Right hindlimb (tissue), 1 donor: ENCODE results near the gene ALG12.

Experiments used
- DNase-seq: peaks from one replicate; pipeline ENCODE4 v3.0.0-alpha.2; 2018

The ALG12 gene

GRCh38 chr22:49886346-49887063 is 31.7 kb downstream of the ALG12 start:
- no peak for DNase-seq

DNA sequence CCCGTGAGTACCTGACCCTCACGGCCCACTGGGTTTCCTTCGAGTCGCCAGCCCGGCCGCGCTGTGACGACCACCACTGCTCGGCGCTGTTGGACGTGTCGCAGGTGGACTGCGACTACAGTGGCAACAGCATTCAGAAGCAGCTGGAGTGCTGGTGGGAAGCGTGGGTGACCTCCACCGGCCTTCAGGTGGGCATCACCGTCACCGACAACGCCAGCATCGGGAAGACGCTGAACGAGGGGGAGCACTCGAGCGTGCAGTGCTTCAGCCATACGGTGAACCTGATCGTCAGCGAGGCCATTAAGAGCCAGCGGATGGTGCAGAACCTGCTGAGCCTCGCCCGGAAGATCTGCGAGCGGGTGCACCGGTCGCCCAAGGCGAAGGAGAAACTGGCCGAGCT is 32.4 kb downstream of the ALG12 start:
- no peak for DNase-seq

DNA sequence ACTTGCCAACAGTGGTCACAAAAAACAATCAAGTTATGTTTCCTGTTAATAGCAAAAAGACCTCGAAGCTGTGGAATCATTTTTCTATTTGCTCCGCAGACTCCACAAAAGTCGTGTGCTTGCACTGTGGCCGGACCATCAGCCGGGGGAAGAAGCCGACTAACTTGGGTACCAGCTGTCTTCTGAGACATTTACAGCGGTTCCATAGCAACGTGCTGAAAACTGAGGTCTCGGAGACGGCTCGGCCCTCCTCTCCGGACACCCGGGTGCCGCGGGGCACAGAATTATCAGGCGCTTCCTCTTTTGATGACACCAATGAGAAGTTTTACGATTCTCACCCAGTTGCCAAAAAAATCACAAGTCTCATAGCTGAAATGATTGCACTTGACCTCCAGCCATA is 33.0 kb downstream of the ALG12 start:
- DNase-seq, result no peak

- no peak for DNase-seq
These were observed 33.6 kb downstream of the ALG12 start for GRCh38 chr22:49884503-49885260.

DNA sequence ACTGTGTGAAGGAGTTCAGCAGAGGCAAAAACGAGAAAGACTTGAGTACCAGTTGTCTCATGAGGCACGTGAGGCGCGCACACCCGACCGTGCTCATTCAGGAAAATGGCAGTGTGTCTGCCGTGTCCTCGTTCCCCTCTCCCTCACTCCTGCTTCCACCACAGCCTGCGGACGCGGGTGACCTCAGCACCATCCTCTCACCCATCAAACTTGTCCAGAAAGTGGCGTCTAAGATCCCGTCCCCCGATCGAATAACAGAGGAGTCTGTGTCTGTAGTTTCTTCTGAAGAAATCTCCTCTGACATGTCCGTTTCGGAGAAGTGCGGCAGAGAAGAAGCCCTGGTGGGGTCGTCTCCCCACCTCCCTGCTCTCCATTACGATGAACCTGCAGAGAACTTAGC is 34.2 kb downstream of the ALG12 start:
- no peak for DNase-seq

GRCh38 chr22:49883294-49883640 is 35.0 kb downstream of the ALG12 start:
- no peak for DNase-seq

DNA sequence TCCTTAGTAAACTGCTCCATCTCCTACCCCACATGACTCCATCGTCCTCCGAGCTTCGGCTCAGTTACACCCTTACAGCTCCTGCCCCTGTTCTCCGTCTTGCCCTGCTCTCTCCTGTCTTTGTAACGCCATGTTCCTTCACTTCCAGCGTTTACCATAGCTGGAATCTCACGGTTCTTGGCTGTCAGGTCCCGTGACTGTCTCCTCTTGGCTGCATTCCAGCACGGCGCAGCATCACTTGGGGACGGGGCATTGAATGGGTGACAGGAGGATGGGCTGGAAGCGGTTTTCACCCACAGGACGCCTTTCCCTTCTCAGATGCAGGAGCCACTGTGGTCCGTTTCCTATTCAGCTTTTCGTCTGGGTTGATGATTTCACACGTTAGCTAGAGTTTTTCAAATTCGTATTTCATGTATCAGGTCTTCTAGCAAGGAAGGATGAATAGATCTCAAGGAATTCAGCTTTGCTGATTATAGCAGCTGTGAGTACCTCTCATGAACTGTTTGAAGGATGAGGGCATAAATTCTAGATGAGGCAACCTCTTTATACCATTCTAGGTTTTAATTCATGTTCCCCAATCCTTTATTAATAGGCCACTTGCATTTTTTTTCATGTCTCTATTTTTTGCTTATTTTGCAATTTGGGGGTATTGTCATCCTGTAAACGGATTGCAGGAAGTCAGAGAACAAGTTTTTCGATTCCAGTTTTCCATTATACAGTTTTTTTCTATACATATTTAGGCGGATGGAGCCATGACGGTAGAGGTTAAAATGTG is 35.5 kb downstream of the ALG12 start:
- DNase-seq, result no peak

DNA sequence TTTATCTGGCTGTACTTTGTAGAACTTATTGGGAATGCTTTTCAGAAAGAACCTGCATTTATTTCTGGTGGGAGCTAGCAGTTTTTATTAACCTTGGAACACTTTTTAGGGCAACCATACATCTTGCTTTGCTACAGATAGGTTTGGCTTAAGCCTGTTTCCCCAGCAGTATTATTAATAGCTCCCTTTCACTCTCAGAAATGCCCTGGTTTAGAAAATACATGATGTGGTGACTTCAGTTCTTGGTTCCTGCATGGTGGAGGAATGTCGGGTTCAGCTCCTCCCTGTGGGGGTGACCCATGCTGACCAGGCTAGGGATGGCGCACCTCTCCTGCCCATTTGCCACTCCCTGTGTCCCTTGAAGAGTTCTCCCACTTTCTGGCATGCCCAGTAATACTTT is 36.4 kb downstream of the ALG12 start:
- no peak for DNase-seq

- no peak for DNase-seq
These were observed 38.0 kb downstream of the ALG12 start for GRCh38 chr22:49880281-49880680.

DNA sequence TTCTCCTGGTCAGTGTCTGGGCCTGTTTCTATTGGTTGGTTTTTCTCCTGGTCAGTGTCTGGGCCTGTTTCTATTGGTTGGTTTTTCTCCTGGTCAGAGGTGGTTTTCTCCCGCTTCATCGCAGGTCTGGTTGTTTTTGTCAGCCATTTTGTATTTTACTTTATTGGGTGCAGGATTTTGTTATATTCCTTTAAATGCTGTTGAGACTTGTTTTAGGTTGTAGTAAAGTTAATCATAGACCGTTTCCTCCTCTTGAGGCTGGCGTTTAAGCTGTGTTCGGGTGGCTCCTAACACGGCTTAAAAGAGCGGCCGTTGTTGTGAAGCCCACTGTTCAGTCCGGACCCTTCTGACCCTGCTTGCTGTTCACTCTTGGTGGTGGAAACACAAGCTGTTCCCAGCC is 38.4 kb downstream of the ALG12 start:
- DNase-seq, result no peak

DNA sequence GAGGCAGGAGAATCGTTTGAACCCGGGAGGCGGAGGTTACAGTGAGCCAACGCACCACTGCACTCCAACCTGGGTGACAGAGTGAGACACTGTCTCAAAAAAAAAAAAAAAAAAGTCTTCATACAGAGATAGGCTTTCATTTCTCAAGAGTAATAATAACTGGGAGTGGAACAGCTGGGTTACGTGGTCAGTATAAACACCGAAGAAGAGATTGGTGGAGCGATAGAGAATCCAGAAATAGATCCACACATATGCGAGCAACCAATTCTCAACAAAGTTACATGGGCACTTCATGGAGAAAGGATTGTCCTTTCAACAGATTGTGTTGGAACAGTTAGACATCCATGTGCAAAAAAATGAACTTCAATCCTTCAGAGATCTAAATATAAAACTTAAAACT is 40.0 kb downstream of the ALG12 start:
- DNase-seq, result no peak

DNA sequence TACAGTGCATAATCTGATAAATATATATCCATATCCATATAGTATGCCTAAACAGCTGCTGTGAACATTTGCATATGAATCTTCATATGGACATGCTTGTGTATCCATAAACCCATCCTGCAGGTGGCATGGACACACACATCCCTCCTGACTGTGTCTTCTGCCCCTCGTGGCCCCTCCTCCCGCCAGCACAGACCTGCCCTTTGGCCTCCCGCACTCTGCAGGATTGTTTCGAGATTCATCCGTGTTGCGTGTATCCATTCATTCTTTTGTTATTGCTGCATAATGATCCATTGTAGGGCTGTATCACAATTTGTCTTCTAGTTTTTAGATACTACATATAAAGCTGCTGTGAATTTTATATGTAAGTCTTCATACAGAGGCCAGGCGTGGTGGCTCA is 40.6 kb downstream of the ALG12 start:
- no peak for DNase-seq

DNA sequence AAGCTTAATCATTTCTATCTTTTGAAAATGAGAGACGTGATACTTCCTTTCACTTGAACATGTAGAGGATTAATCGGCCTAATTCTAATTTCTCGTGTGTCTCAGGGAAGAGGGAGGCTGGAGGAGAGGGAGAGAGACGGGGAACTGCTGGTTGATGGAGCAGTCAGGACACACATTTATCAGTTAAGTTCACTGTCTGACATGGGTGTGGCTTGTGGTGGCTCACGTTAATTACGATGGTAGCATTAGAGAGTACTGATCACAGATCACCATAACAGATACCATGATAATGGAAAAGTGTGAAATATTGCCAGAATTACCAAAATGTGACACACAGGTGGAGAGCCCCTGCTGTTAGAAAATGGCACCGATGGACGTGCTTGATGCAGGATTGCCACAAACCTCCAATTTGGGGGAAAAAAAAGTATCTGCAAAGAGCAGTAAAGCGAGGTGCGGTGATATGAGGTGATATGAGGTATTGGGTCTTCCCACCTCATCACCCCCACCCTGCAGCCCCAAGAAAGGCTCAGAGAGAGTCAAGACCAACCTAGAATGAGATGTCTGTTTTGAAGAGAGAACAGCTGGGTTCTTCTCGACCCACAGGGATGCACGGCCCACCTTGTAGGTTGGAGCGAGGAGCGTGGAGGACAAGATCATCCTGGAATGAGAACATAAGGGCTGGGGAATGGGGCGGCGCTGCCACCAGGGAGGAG is 44.9 kb downstream of the ALG12 start:
- DNase-seq, result no peak

GRCh38 chr22:49872347-49872746 is 45.9 kb downstream of the ALG12 start:
- DNase-seq, result no peak

DNA sequence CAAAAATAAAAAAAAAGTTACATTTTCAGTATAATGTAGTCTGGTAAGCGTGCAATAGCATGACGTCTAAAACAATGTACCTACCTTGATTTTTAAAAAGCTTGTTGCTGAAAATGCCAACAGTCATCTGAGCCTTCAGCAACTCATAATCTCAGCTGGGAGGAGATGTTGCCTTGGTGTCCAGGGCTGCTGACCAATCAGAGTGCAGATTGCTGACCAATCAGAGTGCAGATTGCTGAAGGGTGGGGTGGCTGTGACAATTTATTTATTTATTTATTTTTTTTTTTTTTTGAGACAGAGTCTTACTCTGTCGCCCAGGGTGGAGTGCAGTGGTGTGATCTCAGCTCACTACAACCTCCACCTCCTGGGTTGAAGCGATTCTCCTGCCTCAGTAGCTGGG is 46.8 kb downstream of the ALG12 start:
- no peak for DNase-seq

DNA sequence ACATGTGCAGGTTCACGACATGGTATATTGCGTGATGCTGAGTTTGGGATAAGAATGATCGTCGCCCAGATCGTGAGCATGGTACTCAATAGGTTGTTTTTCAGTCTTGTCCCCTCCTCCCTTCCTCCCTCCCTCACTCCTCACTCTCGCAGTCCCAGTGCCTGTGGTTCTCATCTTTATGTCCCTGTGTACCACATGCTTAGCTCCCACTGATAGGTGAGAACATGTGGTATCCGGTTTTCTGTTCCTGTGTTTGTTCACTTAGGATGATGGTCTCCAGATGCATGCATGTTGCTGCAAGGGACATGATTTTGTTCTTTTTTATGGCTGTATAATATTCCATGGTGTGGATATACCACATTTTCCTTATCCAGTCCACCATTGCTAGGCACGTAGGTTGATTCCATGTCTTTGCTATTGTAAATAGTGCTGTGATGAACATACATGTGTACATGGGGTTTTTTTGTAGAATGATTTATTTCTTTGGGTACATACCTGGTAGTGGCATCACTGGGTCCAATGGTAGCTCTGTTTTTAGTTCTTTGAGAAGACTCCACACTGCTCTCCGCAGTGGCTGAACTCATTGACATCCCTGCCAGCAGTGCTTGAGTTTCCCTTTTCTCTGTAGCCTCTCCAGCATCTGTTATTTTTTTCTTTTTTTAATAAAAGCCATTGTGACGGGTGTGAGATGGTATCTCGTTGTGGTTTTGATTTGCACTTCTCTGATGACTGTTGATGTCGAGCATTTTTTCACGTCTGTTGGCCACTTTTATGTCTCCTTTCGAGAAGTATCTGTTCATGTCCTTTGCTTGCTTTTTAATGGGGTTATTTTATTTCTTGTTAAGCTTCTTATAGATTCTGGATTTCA is 48.2 kb downstream of the ALG12 start:
- DNase-seq, result no peak

GRCh38 chr22:49869086-49869830 is 49.0 kb downstream of the ALG12 start:
- DNase-seq, result no peak

DNA sequence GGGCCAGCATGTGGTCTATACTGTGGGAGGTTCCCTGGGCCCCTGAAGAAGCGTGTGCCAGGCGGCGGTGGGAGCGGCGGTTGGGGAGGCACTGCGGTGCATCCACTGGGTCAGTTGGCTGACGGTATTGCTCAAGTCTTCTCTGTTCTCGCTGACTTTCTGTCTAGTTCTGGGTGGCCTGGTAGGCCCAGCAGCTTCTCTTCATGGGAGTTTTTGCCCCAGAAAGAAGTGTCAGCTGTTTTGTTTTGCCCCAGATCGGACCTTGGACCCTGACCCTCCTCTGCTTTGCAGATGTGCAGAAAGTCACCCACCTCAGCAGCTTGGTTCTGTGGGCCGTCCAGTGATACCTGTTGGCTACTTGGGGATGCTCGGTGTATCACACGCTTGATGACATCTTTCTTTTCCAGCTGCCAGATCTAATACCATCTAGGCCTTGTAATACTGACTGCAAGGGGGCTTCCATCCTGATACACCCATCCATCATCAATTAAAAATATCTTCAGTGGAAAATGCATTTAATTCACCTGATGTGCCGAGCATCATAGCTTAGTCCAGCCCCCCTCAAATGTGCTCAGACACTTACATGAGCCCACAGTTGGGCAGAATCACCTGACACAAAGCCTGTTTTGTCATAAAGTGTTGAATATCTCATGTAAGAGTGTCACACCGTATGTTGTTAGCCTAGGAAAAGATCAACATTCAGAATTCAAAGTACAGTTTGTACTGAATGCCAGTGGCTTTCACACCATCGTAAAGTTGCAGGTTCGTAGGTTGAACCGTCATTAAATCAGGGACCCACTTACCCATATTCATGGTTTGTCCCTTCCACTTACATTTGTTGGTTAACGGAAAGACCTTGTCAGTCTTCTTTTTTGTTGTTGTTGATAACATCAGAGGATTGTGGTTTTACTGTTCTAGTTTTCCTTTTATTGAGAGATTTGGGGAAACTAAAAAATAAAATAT is 50.7 kb downstream of the ALG12 start:
- peak; percentile 1 for DNase-seq

DNA sequence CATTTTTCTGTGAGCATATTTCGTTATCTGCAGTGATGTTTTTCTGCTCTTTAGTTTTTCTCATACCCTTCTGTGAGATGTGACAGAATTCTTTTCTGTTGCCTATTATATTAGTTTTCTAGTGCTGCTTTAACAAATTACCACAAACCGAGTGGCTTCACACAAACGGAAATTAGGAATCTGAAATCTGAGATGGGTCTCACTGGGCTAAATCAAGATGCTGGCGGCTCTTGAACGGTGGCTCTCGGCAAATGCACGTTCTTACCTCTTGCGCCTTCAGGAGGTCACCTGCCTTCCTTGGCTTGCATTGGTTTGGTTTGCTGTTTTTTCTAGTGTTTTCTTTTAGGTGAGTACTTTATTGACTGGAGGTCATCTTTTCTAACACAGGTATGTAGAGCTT is 51.6 kb downstream of the ALG12 start:
- no peak for DNase-seq

DNA sequence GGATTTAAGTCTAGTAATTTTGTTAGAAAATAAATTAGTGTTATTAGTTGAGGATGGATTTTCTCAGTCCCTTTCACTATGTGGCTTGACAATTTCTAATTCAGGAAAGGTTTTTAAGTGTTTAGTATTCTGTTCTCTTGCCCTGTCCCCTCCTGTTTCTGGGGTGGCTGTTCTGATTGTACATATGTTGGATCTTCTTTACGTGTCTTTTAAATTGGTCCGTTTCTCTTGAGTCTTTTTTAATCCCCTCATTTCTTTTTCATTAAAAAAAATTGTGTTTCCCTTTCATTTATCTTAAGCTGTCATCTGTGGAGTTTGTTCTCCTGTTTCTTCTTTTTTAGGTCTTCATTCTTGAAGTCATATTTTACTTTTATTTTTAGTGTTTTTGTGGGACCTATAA is 52.1 kb downstream of the ALG12 start:
- no peak for DNase-seq
